ENCODE data around the gene RHOJ. TPM values are rescaled to one million over a fixed set of nuclear protein-coding genes. Genes with fewer than 3 reads are reported as not detected.

RHOJ gene
- total and polyA plus RNA-seq, 2 of the 8 experiments (the other 6 are each of a cell fraction or from before 2014, with no cell fraction given), result 0.11 TPM; not detected in 1

GRCh38 chr14:63273129-63273528 lies 68.9 kb downstream of the RHOJ start:
- Histone ChIP-seq H3K27me3 (replicated peaks in 1 of 4; ENCODE audit: control insufficient read depth in 3 of 4, extremely low read depth in 1 of 4, insufficient read depth in 3 of 4, low read length in 3 of 4) (no peaks in the 10 kb centered on the region), H3K4me1 (replicated peaks in 1 of 4; ENCODE audit: control insufficient read depth in 3 of 4, insufficient read depth in 4 of 4, low read length in 3 of 4) (no peaks in the 10 kb centered on the region), H4K5ac (ENCODE audit: insufficient read length, low read depth, low read length) (no peak overlapping the region), H3K9me3 (ENCODE audit: insufficient read depth in 2 of 2, low read depth in 1 of 2, low read length in 1 of 2) (no peaks in the 10 kb centered on the region), H2AK5ac (ENCODE audit: low read depth, low read length) (no peak overlapping the region), H3K56ac (replicated peaks; ENCODE audit: insufficient read length, low read depth, low read length) (no peak overlapping the region), H3K4me2 (ENCODE audit: insufficient read depth in 1 of 2, low read depth in 2 of 2, low read length in 2 of 2) (no peak overlapping the region), H3K18ac (ENCODE audit: extremely low read depth, low read length) (no peak overlapping the region), H2BK15ac (ENCODE audit: low read length) (no peak overlapping the region), H4K8ac (ENCODE audit: extremely low read depth, insufficient read depth, low read length) (no peak overlapping the region), H3K23ac (ENCODE audit: insufficient read length) (no peak overlapping the region), H4K91ac (replicated peaks; ENCODE audit: insufficient read length, low read length) (no peak overlapping the region), H2BK12ac (ENCODE audit: low read depth, low read length) (no peak overlapping the region), H4K20me1 (replicated peaks in 1 of 2; ENCODE audit: control insufficient read depth in 1 of 2, insufficient read depth in 2 of 2, low read length in 2 of 2) (no peaks in the 10 kb centered on the region), H3K9ac (replicated peaks in 1 of 4; ENCODE audit: extremely low read depth in 1 of 4, low read depth in 3 of 4, low read length in 3 of 4) (no peak overlapping the region), H2BK5ac (ENCODE audit: low read depth, low read length) (no peak overlapping the region), H3K14ac (ENCODE audit: insufficient read length) (no peak overlapping the region), H2AFZ (ENCODE audit: low read length) (no peak overlapping the region), H2BK120ac (replicated peaks; ENCODE audit: low read depth, low read length) (no peak overlapping the region), H3K4me3 (ENCODE audit: extremely low read depth in 1 of 4, insufficient read depth in 2 of 4, low read depth in 3 of 4, low read length in 4 of 4) (no peak overlapping the region), H3K4ac (replicated peaks; ENCODE audit: insufficient read length, low read depth, low read length) (no peak overlapping the region), H3K27ac (ENCODE audit: low read depth, low read length) (no peak overlapping the region), H3K79me2 (ENCODE audit: control insufficient read depth in 1 of 2, insufficient read depth in 2 of 2, low read length in 2 of 2) (no peaks in the 10 kb centered on the region), H3K79me1 (ENCODE audit: low read depth, low read length) (no peaks in the 10 kb centered on the region), H2BK20ac (ENCODE audit: low read length) (no peak overlapping the region), H3K23me2 (ENCODE audit: low read depth, low read length) (no peaks in the 10 kb centered on the region), H3K36me3 (ENCODE audit: control insufficient read depth in 2 of 4, insufficient read depth in 4 of 4, low read length in 3 of 4) (no peaks in the 10 kb centered on the region)
- POLR2A ChIA-PET (ENCODE audit: partially characterized antibody), result no interaction called here
- FAIRE-seq (no peak), DNase-seq (ENCODE audit: low read depth in 1 of 2, low spot score in 2 of 2) (no peak)
- 85% methylated on average over 3 of the region's 3 CpGs; no CpG with 5 or more reads in 1 of the 2 experiments for WGBS, 2 experiments (ENCODE audit: extremely low coverage in 1 of 2, insufficient coverage in 1 of 2, insufficient read length in 1 of 2, insufficient replicate concordance in 2 of 2, low coverage in 1 of 2, low lambda C conversion rate in 2 of 2, missing lambda C conversion rate in 1 of 2)
- TF ChIP-seq TAF1 (IDR thresholded peaks at IDR 0.05; ENCODE audit: low read depth, low read length) (no peak), SAP30 (IDR thresholded peaks at IDR 0.05; ENCODE audit: insufficient read depth, insufficient replicate concordance, low read length) (no peak), USF2 (IDR thresholded peaks at IDR 0.05; ENCODE audit: low read length) (no peak), ZNF274 (IDR thresholded peaks at IDR 0.05; ENCODE audit: borderline replicate concordance, extremely low read depth, low read length) (no peak)
- CTCF ChIA-PET (ENCODE audit: partially characterized antibody), result interaction anchor here (0.5 to 2.5 kb wide), 4 partner anchors 10 to 1105 kb away, joined by 3 to 16 read pairs (median 4); no protein-coding TSS in a partner anchor

Measured in H1 (cell line).